ENCODE data around the gene KRT7. TPM values are rescaled to one million over a fixed set of nuclear protein-coding genes. Genes with fewer than 3 reads are reported as not detected.
A peak's percentile ranks its signal among the peaks of the same experiment; 100 is the strongest.

The KRT7 gene
- total RNA-seq, 1 experiment from 2014 or later = 3,783 TPM

GRCh38 chr12:52195065-52195730 lies 37.8 kb upstream of the KRT7 start:
- peak; percentile 55 to 67 for DNase-seq
- TF ChIP-seq EZH2 (IDR thresholded peaks at IDR 0.05; ENCODE audit: low read depth) = no peak
- TF ChIP-seq CTCF (conservative IDR thresholded peaks at IDR 0.05) = no peak
- no peaks in the 10 kb centered on the region for H3K27me3 ChIP-seq (ENCODE audit: insufficient read depth, low read depth)
- no peaks in the 10 kb centered on the region for H3K9me3 ChIP-seq (ENCODE audit: insufficient read depth, low read depth)
- peaks cover 1% of the 10 kb centered on the region; the same call in 1 of the 2 replicates for H3K36me3 ChIP-seq (ENCODE audit: low read depth)
- ChIA-PET POLR2A (ENCODE audit: unreplicated experiment) (interaction anchor here (0.5 to 1.0 kb wide), 2 partner anchors 38 to 563 kb away, joined by 4 to 5 read pairs; no protein-coding TSS in a partner anchor), CTCF (interaction anchor here (0.6 kb wide), 1 partner anchor 185 kb away, joined by 3 read pairs; no protein-coding TSS in a partner anchor)
- peaks cover 44% of the 10 kb centered on the region; the same call in 1 of the 2 replicates for H3F3A ChIP-seq (ENCODE audit: insufficient read depth, low read depth)
- H3K9me2 ChIP-seq (ENCODE audit: insufficient read depth) = no peaks in the 10 kb centered on the region
- intact Hi-C loops (cut with micrococcal nuclease; ENCODE audit: unreplicated experiment) = no loop called here
- H4K20me1 ChIP-seq (ENCODE audit: insufficient read depth) = no peaks in the 10 kb centered on the region
- BruUV-seq (replicated peaks) = TSS peak; percentile 10
- peaks cover 66% of the 10 kb centered on the region for H3K4me1 ChIP-seq (replicated peaks; ENCODE audit: insufficient read depth)
- H3K27ac ChIP-seq = peak overlapping the region; percentile 59
- peaks cover 20% of the 10 kb centered on the region for H3K79me2 ChIP-seq (ENCODE audit: low read depth)
- no peak overlapping the region for H2AFZ ChIP-seq
- peak overlapping the region; percentile 90 for H3K4me2 ChIP-seq
- no peak overlapping the region for H3K4me3 ChIP-seq

GRCh38 chr12:52197371-52198231 lies 35.4 kb upstream of the KRT7 start:
- Histone ChIP-seq H2AFZ (no peak overlapping the region), H3K27ac (peak overlapping the region; percentile 60)
- CTCF ChIA-PET = interaction anchor here (0.5 kb wide), 1 partner anchor 114 kb away, joined by 4 read pairs; no protein-coding TSS in a partner anchor

More at GRCh38 chr12:52197371-52198231, 35.4 kb upstream of the KRT7 start:
- H3K4me3 ChIP-seq = no peak overlapping the region
- TF ChIP-seq CTCF (conservative IDR thresholded peaks at IDR 0.05) (no peak), EZH2 (IDR thresholded peaks at IDR 0.05; ENCODE audit: low read depth) (no peak)
- intact Hi-C loops (cut with micrococcal nuclease; ENCODE audit: unreplicated experiment) = no loop called here
- no peaks in the 10 kb centered on the region for H3K36me3 ChIP-seq (ENCODE audit: low read depth)
- H3K9me3 ChIP-seq (ENCODE audit: insufficient read depth, low read depth) = no peaks in the 10 kb centered on the region
- DNase-seq = peak; percentile 57 to 78
- POLR2A ChIA-PET (ENCODE audit: unreplicated experiment) = interaction anchor here (0.5 to 1.3 kb wide), 4 partner anchors 8 to 757 kb away, joined by 3 to 4 read pairs (median 4); no protein-coding TSS in a partner anchor
- H3K79me2 ChIP-seq (ENCODE audit: low read depth) = 0 out of 2 replicates have a peak, but pooled peaks cover 4% of the 10 kb centered on the region
- H4K20me1 ChIP-seq (ENCODE audit: insufficient read depth) = no peaks in the 10 kb centered on the region
- BruUV-seq (replicated peaks) = no TSS peak
- no peaks in the 10 kb centered on the region for H3K9me2 ChIP-seq (ENCODE audit: insufficient read depth)
- H3F3A ChIP-seq (ENCODE audit: insufficient read depth, low read depth) = peaks cover 37% of the 10 kb centered on the region; the same call in 1 of the 2 replicates
- peaks cover 61% of the 10 kb centered on the region for H3K4me1 ChIP-seq (replicated peaks; ENCODE audit: insufficient read depth)
- peak overlapping the region; percentile 20 for H3K4me2 ChIP-seq
- no peaks in the 10 kb centered on the region for H3K27me3 ChIP-seq (ENCODE audit: insufficient read depth, low read depth)
